Thyroid gland (tissue), 4 donors: ENCODE measurements around the gene GSG1L. TPM values are rescaled to one million over a fixed set of nuclear protein-coding genes. Genes with fewer than 3 reads are reported as not detected.
A peak's percentile ranks its signal among the peaks of the same experiment; 100 is the strongest.
"Not testable (repeated sequence)": the region's sequence is repeated elsewhere in the genome, so short reads cannot be mapped to it uniquely, and the experiment has no call there.

Experiments
- DNase-seq, 2 donors: peaks; one replicate each; pipeline ENCODE4 v3.0.0-alpha.2; 2019
- H3K27ac ChIP-seq, 3 donors: fragments of 200-600 bp; sonication (generic); 1 replicate in 2 of 3; 2 replicates in 1 of 3; pipeline ENCODE4 v1.5.1; 2016 to 2019; ENCODE audit warnings: mild to moderate bottlenecking in 1 of 3, moderate library complexity in 1 of 3
- H3K27me3 ChIP-seq: fragments of 200-600 bp; sonication (generic); one replicate; pipeline ENCODE4 v1.5.1; 2019
- H3K36me3 ChIP-seq, 2 donors: fragments of 200-600 bp; sonication (generic); one replicate each; pipeline ENCODE4 v1.5.1; 2016 to 2019
- H3K4me1 ChIP-seq, 2 donors: fragments of 200-600 bp; sonication (generic); one replicate each; pipeline ENCODE4 v1.5.1; 2017 to 2019
- H3K4me3 ChIP-seq, 3 donors: fragments of 200-600 bp; sonication (generic); replicated peaks in 1 of 3; 1 replicate in 2 of 3; 2 replicates in 1 of 3; pipeline ENCODE4 v1.5.1; 2016; ENCODE audit warnings: mild to moderate bottlenecking in 1 of 3
- H3K9me3 ChIP-seq: fragments of 200-600 bp; sonication (generic); one replicate; pipeline ENCODE4 v1.5.1; 2017
- POLR2A ChIP-seq, 2 donors: fragments of 450-650 bp; IDR thresholded peaks; one replicate each; pipeline ENCODE4 v1.6.1; 2017; ENCODE audit warnings: antibody characterized with exemption in 2 of 2, mild to moderate bottlenecking in 2 of 2, moderate library complexity in 1 of 2
- WGBS, 2 donors: methylation state at CpG; one replicate each; pipeline ENCODE4 v1.1.5; 2017; 5-methylcytosine and 5-hydroxymethylcytosine counted together
- intact Hi-C: fragments of 100-400 bp; cut with DNase I; formaldehyde crosslinking; loops from one replicate; pipeline ENCODE4 v1.15.1; 2023
- total RNA-seq, 4 donors: library from RNA; depleted of rRNA; stranded (reverse); fragments of >200 nt; gene quantifications; one replicate each; pipeline ENCODE4 v1.2.3, GENCODE V29; 2016
- TF ChIP-seq, protein P1 (sequence below), 6 experiments: fragments of 200-600 bp in 3 of 6; fragments of 450-650 bp in 3 of 6; sonication (generic) in 3 of 6; IDR thresholded peaks; one replicate each; pipeline ENCODE4 v1.5.1; 2016 to 2019; ENCODE audit warnings: antibody characterized with exemption in 6 of 6, mild to moderate bottlenecking in 2 of 6, inconsistent platforms in 1 of 6, moderate library complexity in 1 of 6

Gene GSG1L
- total RNA-seq, 4 donors from 2014 or later, result not detected

DNA sequence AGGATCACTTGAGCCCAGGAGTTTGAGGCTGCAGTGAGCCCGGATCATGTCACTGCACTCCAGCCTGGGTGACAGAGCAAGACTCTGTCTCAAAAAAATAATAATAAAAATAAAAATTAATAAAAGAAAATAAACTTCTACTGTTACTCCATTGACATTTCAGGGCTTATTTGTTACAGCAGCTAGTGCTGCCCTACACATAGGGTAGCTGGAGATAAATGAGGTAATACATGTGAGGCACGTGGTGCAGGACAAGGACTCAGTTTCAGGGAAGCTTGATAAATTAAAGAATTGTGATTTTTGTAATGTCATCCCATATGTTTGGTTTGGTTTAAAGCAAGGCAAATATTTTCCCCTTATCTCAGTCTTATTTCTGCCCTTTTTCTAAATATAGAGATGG is 80.3 kb downstream of the GSG1L start:
- Histone ChIP-seq H3K27ac (no peak overlapping the region), H3K36me3 (no peaks in the 10 kb centered on the region), H3K4me3 (no peak overlapping the region), H3K4me1 (peaks cover 4 to 7% of the 10 kb centered on the region in 2 donors), H3K9me3 (no peaks in the 10 kb centered on the region), H3K27me3 (no peaks in the 10 kb centered on the region)
- no peak for DNase-seq
- intact Hi-C loops, result no loop called here
- TF ChIP-seq POLR2A (IDR thresholded peaks at IDR 0.05), result no peak
- TF ChIP-seq, protein P1, sequence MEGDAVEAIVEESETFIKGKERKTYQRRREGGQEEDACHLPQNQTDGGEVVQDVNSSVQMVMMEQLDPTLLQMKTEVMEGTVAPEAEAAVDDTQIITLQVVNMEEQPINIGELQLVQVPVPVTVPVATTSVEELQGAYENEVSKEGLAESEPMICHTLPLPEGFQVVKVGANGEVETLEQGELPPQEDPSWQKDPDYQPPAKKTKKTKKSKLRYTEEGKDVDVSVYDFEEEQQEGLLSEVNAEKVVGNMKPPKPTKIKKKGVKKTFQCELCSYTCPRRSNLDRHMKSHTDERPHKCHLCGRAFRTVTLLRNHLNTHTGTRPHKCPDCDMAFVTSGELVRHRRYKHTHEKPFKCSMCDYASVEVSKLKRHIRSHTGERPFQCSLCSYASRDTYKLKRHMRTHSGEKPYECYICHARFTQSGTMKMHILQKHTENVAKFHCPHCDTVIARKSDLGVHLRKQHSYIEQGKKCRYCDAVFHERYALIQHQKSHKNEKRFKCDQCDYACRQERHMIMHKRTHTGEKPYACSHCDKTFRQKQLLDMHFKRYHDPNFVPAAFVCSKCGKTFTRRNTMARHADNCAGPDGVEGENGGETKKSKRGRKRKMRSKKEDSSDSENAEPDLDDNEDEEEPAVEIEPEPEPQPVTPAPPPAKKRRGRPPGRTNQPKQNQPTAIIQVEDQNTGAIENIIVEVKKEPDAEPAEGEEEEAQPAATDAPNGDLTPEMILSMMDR (IDR thresholded peaks at IDR 0.05), result no peak
- WGBS, 2 donors, result 29 to 51% methylated on average over 2 of the region's 2 CpGs

DNA sequence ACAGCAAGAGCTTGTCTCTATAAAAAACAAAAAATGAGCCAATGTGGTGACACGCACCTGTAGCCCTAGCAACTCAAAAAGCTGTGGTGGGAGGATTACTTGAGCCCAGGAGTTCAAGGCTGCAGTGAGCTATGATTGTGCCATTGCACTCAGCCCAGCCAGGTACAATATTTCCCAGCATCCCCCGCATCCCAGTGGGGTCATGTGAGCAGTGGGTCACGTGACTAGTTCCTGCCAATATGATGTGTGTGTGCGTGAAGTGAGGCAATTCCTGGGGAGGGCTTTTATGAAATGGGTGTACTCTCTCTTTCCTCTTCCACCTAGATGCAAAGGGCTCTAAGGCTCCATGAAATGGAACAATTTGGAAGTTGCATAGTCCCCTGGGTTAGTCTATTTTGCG is 81.3 kb downstream of the GSG1L start:
- Histone ChIP-seq H3K27ac (no peak overlapping the region), H3K27me3 (no peaks in the 10 kb centered on the region), H3K4me3 (no peak overlapping the region), H3K9me3 (no peaks in the 10 kb centered on the region), H3K36me3 (no peaks in the 10 kb centered on the region), H3K4me1 (peaks cover 4 to 7% of the 10 kb centered on the region in 2 donors)
- TF ChIP-seq POLR2A (IDR thresholded peaks at IDR 0.05), result no peak
- TF ChIP-seq, protein P1 (IDR thresholded peaks at IDR 0.05), result no peak
- WGBS, 2 donors, result 68 to 83% methylated on average over 5 of the region's 5 CpGs
- no peak for DNase-seq
- intact Hi-C loops, result no loop called here

DNA sequence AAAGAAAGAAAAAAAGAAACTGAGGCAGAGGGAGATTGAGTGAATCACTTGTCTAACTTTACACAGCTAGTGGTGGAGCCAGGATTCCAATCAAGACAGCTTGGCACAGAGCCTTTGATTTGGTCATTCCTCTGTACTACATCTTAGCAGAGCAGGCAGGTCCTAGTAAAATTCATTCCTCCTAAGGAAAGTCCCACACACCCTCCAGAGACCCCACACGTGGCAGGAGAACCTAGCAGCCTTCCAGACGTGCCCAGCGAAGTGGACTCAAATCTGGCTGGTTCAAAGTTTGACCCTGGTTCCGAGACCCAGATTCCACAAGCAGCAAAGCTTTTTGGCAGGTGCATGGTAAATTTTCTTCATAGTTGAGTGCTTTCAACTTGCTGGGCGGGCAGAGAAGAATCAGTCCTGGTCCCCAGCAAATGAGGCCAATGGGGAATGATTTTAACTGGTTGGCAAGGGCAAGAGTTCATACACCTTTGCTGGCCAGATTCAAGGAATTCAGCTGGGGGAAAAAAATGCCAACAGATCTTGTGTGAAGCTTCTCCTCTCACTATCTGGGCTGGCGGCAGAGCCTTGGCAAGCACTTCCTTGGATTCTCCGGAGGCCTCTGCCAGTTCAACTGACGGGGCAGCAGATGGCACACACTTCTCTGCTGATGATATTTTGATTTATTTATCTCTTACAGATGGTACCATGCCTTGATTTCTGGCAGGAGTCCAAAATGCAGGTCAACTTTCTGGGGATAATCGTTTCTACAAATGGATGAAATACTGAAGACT is 82.4 kb downstream of the GSG1L start:
- H3K4me3 ChIP-seq, result no peak overlapping the region
- H3K9me3 ChIP-seq, result no peaks in the 10 kb centered on the region
- intact Hi-C loops, result no loop called here

DNA sequence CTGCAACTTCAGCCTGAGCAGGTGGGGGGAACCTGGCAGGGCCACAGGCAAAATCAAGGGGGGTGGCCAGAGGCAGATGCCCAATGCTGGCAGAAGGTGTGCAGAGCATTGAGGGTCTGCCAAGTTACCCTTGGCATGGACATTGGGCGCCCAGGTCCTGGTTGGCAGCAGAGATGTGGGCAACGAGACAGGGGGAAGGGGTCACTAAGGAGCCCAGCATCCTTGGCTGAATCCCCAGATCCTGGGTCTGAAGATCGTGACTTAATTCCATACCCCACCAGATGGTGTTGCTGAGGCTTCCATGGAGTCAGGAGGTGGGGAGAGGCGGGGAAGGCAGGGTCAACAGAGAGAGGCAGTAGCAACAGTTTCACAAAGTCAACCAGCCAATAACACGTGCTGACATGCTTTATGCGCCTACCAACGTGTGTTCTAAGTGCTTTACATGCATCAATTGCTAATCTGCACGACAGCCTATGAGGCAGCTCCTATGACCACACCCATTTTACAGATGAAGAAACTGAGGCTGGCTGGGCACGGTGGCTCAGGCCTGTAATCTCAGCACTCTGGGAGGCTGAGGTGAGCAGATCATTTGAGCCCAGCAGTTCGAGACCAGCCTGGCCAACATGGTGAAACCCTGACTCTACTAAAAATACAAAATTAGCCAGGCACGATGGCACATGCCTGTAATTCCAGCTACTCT is 83.3 kb downstream of the GSG1L start:
- peak in 1 of 2 donors; percentile 10 for DNase-seq
- Histone ChIP-seq H3K27ac (no peak overlapping the region), H3K4me1 (peaks cover 4 to 7% of the 10 kb centered on the region in 2 donors), H3K27me3 (no peaks in the 10 kb centered on the region), H3K4me3 (no peak overlapping the region), H3K36me3 (no peaks in the 10 kb centered on the region), H3K9me3 (no peaks in the 10 kb centered on the region)
- intact Hi-C loops, result no loop called here
- WGBS, 2 donors, result 64 to 69% methylated on average over 11 of the region's 11 CpGs
- TF ChIP-seq POLR2A (IDR thresholded peaks at IDR 0.05), result no peak
- TF ChIP-seq, protein P1 (IDR thresholded peaks at IDR 0.05), result no peak

More for the DNA sequence above, 82.4 kb downstream of the GSG1L start:
- peak; percentile 50 to 59 for DNase-seq
- no peak overlapping the region for H3K27ac ChIP-seq
- 21 to 34% methylated on average over 9 of the region's 9 CpGs for WGBS, 2 donors
- H3K27me3 ChIP-seq, result no peaks in the 10 kb centered on the region
- TF ChIP-seq, protein P1 (IDR thresholded peaks at IDR 0.05), result no peak
- TF ChIP-seq POLR2A (IDR thresholded peaks at IDR 0.05), result no peak
- peaks cover 4 to 7% of the 10 kb centered on the region in 2 donors for H3K4me1 ChIP-seq
- no peaks in the 10 kb centered on the region for H3K36me3 ChIP-seq

DNA sequence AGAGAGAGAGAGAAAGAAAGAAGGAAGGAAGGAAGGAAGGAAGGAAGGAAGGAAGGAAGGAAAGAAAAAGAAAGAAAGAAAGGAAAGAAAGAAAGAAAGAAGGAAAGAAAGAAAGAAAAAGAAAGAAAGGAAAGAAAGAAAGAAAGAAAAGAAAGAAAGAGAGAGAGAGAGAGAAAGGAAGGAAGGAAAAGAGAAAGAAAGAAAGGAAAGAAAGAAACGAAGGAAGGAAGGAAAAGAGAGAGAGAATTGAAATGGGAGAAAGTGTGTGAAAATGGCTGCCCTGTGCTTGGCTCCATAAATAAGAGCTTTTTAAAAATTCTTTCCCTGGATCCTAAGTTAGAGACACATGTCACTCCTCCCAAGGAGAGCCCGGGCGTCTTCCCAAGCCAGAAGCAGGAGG is 83.8 kb downstream of the GSG1L start:
- H3K4me3 ChIP-seq, intact Hi-C loops: not testable (repeated sequence)

More for the DNA sequence above, 83.8 kb downstream of the GSG1L start:
- 54 to 57% methylated on average over 3 of the region's 3 CpGs for WGBS, 2 donors
- not testable (repeated sequence) for H3K36me3 ChIP-seq, H3K27me3 ChIP-seq, DNase-seq, H3K27ac ChIP-seq, H3K4me1 ChIP-seq, H3K9me3 ChIP-seq
